Pulmonary artery endothelial cell (primary cell): ENCODE results near the gene IMMP2L. TPM values are rescaled to one million over a fixed set of nuclear protein-coding genes. Genes with fewer than 3 reads are reported as not detected.

Experiments
- DNase-seq: peaks from one replicate; pipeline ENCODE4 v3.0.0-alpha.2; 2011; ENCODE audit warnings: low read depth, low spot score
- total RNA-seq: library from RNA; depleted of rRNA; stranded (reverse); fragments of >200 nt; gene quantifications from 2 replicates; pipeline ENCODE4 v1.2.3, GENCODE V29; 2014

Gene IMMP2L
- total RNA-seq, 1 donor from 2014 or later = 9.6 TPM

GRCh38 chr7:111043561-111043960, 518.7 kb downstream of the IMMP2L start:
- DNase-seq = no peak

- no peak for DNase-seq
Observed at GRCh38 chr7:111042842-111043241, 519.5 kb downstream of the IMMP2L start.

GRCh38 chr7:111041577-111041976, 520.7 kb downstream of the IMMP2L start:
- no peak for DNase-seq

GRCh38 chr7:111038185-111038584, 524.1 kb downstream of the IMMP2L start:
- DNase-seq = no peak

- no peak for DNase-seq
Observed at GRCh38 chr7:111031916-111032315, 530.4 kb downstream of the IMMP2L start.

- DNase-seq = no peak
Observed at GRCh38 chr7:111030336-111030735, 532.0 kb downstream of the IMMP2L start.

GRCh38 chr7:111029574-111030251, 532.6 kb downstream of the IMMP2L start:
- peak; percentile 17 for DNase-seq

- DNase-seq = no peak
Observed at GRCh38 chr7:111029141-111029572, 533.1 kb downstream of the IMMP2L start.

GRCh38 chr7:111027396-111027795, 534.9 kb downstream of the IMMP2L start:
- DNase-seq = no peak

- DNase-seq = no peak
Observed at GRCh38 chr7:111026806-111027205, 535.5 kb downstream of the IMMP2L start.

- no peak for DNase-seq
Observed at GRCh38 chr7:111026343-111026742, 535.9 kb downstream of the IMMP2L start.

GRCh38 chr7:111025006-111025405, 537.3 kb downstream of the IMMP2L start:
- DNase-seq = no peak

GRCh38 chr7:111018960-111019736, 543.1 kb downstream of the IMMP2L start:
- DNase-seq = no peak

GRCh38 chr7:111018447-111018846, 543.8 kb downstream of the IMMP2L start:
- no peak for DNase-seq

GRCh38 chr7:111014079-111014478, 548.2 kb downstream of the IMMP2L start:
- DNase-seq = no peak

GRCh38 chr7:111012799-111013675, 549.3 kb downstream of the IMMP2L start:
- no peak for DNase-seq

GRCh38 chr7:111012149-111012548, 550.1 kb downstream of the IMMP2L start:
- no peak for DNase-seq

GRCh38 chr7:111011520-111011919, 550.8 kb downstream of the IMMP2L start:
- DNase-seq = no peak

- DNase-seq = no peak
Observed at GRCh38 chr7:111010798-111011197, 551.5 kb downstream of the IMMP2L start.

- no peak for DNase-seq
Observed at GRCh38 chr7:111009526-111010040, 552.7 kb downstream of the IMMP2L start.

GRCh38 chr7:111006691-111007090, 555.6 kb downstream of the IMMP2L start:
- no peak for DNase-seq

- DNase-seq = no peak
Observed at GRCh38 chr7:111006040-111006439, 556.3 kb downstream of the IMMP2L start.
